Stimulated activated CD4-positive, alpha-beta T cell treated with anti-CD3 and anti-CD28 coated beads, Interleukin-1b, Interleukin-23, amount 100 ng/mL, for 24 hours (primary cell): Measurements from ENCODE around the gene CD8B.
"Not testable (repeated sequence)": the region's sequence is repeated elsewhere in the genome, so short reads cannot be mapped to it uniquely, and the experiment has no call there.

Experiments
- DNase-seq, 4 experiments: peaks; one replicate each; pipeline ENCODE4 v3.0.0-alpha.2; 2020; ENCODE audit warnings: low read depth in 4 of 4, low spot score in 1 of 4

Gene CD8B

DNA sequence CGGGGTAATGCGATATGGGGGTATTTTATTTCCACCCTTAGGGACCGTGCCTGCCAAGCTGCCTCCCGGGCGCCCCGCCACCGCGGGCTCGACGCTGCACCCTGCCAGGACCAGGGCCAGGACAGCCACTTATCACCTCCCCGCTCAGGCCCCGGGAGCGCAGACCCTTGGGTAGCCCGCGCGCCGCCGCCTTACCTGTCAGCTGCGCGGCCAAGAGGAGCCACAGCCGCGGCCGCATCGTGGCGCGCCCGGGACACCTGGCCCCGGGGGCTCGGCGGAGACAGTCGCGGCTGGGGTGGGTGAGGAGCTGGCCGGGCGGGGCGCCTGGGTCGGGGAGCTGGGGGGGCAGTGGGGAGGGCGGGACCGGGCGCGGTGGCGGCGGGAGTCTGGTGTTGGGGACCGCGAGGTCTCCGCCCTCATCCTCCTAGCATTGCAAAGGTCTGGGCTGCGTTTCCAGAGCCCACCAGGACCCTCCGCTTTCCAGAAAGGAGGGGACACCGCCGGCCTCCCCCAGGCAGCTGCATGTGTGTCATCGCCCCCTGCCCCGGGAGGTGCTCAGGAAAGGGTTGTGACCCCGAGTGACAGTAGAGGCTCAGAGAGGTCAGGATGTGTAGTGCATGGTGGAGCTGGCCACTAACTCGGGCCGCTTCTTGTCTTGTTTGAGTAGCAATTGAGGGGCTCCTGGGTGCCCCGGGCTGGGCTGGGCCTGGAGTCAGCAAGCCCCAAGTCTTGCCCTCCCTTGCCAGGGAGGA, at the start of gene CD8B:
TSS of gene CD8B (minus strand) at position 259 of the 752 bp plus-strand sequence. CDS start at position 238, 21 bp downstream.
- not testable (repeated sequence) for DNase-seq

DNA sequence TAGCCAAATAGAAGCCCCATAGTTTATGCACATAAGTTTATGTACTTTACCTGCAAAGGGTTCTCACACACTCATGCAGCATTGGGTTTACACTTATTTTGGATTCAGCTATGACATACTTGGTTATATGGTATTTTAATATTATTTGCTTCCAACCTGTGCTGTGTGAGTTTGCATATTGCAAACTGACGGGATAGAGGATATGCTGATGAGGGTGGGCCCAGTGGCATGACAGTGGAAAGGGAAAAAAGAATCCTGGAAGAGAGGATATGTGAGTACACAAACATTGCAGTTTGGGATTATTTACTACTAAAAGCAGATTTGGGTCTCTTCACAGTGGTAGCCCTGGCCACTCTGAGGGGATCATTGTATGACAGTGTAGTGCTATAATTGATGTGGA, 44.2 kb upstream of the CD8B start:
- DNase-seq, result not testable (repeated sequence)

DNA sequence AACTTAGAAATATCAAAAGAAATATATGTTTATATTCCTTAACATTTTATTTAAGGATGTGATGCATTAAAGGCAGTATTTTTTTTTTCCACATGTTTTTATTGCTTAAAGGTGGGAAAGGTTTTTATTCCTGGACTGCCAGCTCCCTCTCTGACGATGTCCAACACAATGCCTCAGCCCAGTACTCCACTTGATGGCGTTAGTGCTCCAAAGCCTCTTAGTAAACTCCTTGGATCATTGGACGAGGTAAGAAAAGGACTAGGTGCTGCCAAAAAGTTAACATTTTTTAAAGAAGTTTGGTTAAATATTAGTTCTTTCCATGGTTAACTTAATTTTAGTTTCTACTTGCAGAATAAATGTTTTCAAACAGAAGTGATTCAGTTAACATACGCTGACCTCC, 39.0 kb upstream of the CD8B start:
- DNase-seq, result not testable (repeated sequence)

DNA sequence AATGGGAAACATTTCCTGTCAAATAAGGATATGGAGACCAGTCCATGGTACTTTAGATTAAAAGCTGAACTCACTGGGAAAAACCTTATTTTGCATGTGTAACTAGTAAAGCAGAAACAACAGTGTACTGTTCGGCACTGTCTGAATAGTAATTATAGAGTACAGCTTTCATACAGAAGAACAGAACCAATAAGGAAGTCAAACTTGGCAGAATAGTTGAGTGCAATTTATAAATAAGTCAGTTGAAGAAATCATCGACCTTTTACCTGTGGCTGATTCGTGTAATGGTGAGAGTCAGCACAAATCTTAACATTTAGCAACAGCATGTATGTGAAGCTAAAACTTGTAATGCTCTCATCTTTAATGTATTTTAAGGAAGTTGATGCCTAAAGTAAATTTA, 24.3 kb upstream of the CD8B start:
- DNase-seq, result not testable (repeated sequence)

DNA sequence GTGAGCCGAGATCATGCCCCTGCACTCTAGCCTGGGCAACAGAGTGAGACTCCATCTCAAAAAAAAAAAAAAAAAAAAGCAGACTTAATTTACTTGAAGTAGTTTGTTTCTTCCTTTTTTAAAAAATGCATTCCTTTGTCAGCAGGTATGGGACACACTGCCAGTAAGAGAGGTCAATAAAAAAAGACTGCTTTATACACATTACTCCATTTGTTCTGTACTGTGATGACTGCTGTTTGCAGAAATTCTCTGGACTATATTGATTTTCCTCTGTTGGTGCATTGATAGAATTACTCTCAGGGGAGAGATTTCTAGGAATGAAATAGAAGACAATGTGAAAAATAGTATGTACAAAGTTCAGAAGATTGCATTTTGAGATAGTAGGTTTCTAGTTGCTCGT, 21.2 kb upstream of the CD8B start:
- DNase-seq, result not testable (repeated sequence)

DNA sequence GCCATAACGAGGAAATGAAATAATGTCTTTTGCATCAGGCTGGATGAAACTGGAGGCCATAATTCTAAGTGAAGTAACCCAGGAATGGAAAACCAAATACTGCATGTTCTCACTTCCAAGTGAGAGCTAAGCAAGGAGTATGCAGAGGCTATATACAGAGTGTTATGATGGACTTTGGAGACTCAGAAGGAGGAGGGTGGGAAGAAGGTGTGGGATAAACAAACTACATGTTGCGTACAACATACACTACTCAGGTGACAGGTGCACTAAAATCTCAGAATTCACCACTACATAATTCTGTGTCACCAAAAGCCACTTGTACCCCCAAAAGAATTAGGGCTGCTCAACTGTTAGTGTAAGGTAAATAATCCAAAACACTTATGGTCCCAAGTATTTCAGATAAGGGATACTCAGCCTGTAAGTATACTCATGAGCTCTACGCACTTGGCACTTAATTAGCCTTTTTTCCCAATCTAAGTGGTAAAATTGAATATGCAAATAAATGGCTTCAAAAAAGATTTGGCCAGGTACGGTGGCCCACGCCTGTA, 20.5 kb upstream of the CD8B start:
- not testable (repeated sequence) for DNase-seq

DNA sequence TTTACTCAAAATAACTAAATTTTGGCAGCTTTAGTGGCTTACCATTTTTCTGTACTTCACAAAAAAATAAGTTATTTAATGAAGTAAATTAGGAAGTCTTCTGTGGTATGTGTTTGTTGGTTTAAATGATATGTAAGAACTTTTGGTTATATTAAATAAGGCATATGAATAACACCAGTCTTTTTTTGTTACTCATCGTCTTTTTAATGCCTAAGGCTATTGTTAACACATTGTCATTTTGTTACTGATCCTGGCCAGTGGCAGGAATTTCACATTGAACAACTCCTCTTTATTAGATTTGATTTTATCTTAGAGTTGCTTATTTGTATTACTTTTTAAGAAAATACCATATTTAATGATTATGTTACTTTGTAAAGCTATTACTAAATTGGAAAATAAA, 17.3 kb upstream of the CD8B start:
- DNase-seq, result not testable (repeated sequence)

DNA sequence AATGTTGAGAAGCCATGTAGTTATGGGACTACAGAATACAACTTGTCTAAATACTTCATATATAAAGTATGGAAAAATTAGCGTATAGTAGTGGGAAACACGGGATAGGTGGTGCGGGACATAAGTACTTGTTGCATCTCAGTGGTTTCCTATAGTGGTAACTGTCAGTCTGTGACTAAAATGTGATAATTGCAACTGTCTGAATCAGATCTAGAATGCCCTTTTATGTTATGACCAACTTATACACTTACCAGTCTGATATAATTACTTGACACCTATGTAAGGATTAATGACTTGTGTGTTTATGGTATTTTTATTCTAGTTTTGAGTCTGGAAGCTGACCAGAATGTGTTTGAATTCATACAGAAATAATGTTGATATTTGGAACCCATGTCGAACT, 9.3 kb upstream of the CD8B start:
- DNase-seq, result not testable (repeated sequence)

DNA sequence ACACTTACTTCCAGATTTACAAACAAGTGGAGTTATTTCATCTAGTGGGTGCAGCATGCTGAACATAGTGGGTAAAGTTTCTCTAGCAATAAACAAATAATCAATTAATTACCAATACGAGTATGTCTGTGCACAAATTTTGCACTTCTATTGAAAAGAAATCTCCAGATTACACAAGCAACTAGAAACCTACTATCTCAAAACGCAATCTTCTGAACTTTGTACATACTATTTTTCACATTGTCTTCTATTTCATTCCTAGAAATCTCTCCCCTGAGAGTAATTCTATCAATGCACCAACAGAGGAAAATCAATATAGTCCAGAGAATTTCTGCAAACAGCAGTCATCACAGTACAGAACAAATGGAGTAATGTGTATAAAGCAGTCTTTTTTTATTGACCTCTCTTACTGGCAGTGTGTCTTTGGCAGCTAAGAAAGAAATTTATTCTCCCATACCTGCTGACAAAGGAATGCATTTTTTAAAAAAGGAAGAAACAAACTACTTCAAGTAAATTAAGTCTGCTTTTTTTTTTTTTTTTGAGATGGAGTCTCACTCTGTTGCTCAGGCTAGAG, 7.3 kb upstream of the CD8B start:
- not testable (repeated sequence) for DNase-seq

DNA sequence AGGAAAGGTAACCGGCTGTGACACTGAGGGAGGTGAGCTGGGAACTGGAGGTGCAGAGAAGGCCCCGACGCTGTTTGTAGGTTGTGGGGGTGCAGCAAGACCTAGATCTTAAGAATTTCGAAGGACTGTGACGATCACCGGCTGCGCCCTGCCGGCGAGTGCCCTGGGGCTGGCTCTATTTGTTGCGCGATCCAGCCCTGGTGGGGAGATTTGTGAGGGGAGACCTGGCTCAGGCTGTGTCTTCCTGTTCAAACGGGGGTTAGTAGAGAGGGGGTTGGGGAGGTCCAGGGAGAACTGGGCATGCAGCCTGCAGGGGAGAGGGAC, 656 bp upstream of the CD8B start:
- DNase-seq, result not testable (repeated sequence)

DNA sequence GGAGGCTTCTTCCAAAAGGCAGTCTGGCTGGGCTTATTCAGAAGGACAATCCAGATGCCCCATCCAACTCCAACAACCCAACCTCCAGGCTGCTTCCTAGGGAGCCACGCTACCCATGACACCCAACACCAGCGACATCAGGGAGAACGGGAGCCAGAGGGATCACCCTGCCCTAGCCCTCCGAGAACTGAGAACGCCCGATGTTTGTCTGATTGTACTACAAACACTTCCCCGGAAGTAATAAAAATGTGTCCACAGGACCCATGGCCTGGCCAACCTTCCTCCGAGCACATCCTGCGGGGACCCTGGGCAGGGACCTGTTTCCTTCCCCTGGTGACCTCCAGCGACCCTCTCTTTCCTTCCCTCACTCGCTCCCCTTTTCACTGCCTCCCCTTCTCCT, 511 bp downstream of the CD8B start:
- DNase-seq, result not testable (repeated sequence)

DNA sequence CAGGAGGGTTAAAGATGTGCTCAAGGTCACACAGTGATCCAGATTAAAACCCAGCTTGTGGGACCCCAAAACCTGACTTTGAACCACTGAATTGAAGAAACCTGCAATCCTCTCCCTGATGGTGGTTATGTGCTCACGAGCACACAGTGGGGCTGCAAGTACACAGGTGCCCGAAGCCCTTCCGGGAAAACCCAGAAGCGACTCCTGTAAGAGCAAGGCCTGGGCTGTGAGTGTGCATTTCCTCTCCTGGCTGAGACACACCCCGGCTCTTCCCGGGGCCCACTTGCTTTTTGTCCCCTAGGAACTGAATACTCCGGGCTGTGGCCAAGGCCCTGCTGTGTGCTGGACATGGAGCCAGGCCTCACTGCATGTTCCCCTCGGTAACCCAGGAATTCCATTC, 1.1 kb downstream of the CD8B start:
- not testable (repeated sequence) for DNase-seq

DNA sequence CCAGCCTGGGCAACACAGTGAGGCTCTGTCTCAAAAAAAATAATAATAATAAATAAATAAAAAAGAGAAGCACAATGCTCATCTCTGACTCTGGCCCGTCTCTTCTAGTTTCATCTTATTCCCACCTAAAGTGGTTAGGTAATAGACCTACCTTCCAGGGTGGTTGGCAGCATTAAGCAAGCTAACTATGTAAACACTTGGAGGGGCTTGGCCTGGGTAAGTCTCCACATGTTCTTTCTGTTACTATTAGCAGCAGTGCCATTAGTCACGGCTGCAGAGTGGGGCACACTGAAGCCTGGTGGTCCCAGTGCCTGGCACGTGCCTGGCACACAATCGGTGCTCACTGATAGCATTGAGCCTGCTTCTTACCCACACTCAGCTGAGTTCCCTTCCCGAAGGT, 4.0 kb downstream of the CD8B start:
- DNase-seq, result not testable (repeated sequence)

DNA sequence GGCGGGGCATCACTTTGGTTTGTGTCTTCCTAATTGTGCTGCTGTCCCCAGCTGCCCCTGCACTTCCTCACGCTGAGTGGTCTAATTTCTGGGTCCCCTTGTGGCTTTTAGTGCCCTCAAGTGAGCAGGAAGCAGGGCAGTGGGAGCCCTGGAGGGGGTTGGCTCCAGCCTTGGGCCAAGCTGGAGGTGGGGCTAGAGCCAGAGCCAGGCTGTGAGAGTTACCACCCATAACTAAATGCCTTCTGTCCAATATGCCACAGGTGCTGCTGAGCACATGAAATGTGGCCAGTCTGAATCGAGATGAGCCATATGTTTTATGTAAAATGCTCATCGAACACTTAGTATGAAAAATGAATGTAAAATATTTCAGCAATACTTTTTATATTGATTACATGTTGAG, 5.2 kb downstream of the CD8B start:
- not testable (repeated sequence) for DNase-seq

DNA sequence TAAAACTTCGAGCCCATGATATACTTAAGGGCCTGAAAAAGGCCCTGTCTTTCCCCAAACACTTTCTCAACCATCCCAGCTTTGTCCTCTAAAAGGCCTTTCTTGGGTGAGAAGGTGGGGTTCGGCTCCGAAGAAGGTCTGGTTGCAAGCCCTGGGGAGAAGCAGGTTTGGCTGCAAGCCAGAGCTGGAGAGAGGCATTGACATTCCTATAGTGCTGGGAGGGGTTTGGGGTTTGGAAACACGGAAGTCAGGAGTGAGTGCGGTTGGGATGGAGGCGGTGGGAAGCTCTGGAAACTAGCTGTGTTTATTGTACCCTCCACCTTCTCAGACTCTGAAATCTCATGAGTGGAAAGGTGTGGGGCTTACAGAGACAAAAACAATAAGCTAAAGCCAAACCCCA, 5.7 kb downstream of the CD8B start:
- DNase-seq, result not testable (repeated sequence)

DNA sequence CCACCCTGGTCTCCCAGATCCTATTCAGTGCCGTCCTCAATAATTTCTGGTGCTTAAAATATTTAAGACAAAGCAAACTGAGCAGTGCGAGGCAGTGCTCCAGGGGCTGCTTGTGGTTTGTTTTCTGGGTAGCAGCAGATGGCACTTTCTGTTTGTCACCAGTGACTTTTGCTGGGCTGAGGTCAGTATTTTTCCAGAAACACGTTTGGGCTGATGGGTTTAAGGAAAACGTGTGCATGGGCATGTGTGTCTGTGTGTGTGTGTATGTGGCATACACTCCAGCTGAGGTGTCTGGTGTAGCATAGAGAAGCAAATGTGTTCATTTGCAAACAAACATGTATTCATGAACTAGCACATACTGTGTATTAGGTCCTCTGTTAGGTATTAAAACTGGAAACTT, 10.1 kb downstream of the CD8B start:
- DNase-seq, result not testable (repeated sequence)

DNA sequence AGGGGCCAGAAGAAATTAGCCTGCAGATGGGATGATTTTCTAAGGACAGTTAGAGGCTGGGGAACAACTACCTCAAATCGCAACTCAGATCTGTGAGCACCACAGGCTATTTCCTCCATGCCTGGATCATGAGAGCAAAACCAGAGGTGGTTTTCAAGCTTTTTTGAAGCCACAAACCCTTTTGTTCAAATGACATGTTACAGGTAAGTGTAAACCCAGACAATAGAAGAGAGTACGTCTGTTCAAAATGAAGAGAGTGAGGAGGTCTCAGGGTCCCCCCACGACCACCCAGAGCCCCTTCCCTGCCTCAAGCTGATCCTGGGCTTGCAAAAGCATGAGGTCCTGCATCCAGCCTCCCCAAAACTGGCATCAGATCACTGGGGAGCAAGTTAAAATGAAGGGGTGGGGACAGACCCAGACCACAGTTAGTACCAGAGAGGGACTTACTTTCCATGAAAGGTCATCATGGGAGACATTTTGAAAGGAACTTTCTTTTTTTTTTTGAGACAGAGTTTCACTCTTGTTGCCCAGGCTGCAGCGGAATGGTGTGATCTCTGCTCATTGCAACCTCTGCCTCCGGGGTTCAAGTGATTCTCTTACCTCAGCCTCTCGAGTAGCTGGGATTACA, 19.0 kb downstream of the CD8B start:
- DNase-seq, result not testable (repeated sequence)

DNA sequence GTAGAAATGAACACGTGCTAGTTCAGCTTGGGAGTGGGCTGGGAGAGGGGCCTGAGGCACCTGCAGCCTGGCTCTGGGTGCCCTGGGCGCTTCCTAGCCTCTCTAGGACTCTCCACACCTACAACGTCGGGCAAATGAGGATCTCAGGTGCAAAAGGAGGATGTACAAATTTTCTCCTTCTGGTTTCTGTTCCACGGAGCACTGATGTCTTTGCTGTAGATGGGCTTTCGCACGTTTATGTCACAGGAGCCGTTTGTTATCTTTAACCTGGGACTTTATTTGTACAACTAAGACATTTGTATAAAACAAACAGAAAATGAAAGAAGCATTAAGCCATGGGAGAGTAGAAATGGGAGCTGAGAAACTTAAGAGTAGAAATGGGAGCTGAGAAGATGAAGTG, 20.4 kb downstream of the CD8B start:
- DNase-seq, result not testable (repeated sequence)

DNA sequence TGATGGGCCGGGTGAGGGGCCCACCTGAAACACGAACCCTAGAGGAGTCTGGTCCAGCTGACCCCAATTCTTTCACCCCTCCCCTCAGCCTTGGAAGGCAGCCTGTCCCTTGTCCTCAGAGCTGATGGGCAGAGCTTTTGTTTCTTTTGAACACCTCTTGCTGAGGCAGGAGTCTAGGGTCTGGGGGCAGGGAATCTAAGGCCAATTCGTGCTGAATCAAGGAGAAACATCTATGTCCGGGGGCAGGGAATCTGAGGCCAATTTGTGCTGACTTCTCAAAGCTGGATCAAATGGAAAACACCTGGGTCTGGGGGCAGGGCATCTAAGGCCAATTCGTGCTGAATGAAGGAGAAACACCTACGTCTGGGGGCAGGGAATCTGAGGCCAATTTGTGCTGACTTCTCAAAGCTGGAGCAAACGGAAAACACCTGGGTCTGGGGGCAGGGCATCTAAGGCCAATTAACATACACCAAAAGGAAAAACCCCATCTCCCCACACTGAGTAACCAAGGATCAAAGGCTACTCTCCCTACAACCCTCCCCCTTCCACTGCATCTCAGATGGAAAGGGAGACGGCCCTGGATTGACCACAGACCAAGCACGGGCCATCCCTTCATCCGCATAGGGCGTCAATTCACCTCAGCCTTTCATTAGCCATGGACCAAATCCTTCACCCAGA, 21.7 kb downstream of the CD8B start:
- not testable (repeated sequence) for DNase-seq

DNA sequence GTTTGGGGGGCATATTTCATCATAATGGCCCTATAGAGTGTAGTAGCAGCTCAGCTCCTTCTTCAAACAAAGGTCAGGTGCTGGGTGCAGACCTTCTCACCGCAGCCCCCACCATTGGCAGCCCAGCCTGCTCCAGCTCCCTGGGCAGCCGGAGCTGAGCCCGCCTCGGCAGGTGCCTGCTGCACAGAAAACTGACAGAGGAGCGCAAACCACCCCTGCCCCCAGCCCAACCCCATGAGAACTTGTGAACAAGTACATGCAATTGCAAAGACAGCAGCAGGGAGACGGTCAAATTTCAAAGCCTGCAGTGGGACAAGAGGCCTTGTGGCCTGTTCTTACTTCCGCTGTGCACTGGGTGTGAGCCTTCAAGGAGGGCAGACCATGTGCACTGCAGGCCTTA, 22.2 kb downstream of the CD8B start:
- not testable (repeated sequence) for DNase-seq

DNA sequence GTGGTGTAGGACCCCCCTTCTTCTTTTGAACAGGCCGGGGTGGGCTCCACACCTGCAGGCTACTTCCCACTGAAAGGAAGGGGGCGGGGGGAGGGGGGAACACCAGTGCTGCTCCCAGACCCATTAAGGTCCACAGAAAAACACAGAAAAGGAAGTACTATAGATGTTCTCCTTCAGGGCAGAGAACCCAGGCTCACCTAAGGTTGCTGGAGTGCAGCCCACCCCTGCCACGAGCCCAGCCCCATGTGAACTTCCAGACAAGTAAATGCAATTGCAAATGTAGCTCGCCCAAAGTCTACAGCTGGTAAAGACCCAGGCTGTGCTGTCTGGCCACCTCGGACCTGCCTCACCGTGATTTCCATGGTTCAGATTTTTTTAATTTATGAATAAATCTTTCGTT, 24.0 kb downstream of the CD8B start:
- DNase-seq, result not testable (repeated sequence)
